MG63 (cell line): ENCODE results near the gene MPPE1. TPM values are rescaled to one million over a fixed set of nuclear protein-coding genes. Genes with fewer than 3 reads are reported as not detected.
"Not testable (repeated sequence)": the region's sequence is repeated elsewhere in the genome, so short reads cannot be mapped to it uniquely, and the experiment has no call there.

Experiments
- DNase-seq: peaks from one replicate; pipeline ENCODE4 v3.0.0-alpha.2; 2020
- H3K27me3 ChIP-seq: fragments of 250-450 bp; sonication (Bioruptor Pico); 2 replicates; pipeline ENCODE4 v1.5.1; 2020; ENCODE audit warnings: mild to moderate bottlenecking, moderate library complexity
- H3K36me3 ChIP-seq: fragments of 250-450 bp; sonication (Bioruptor Pico); 2 replicates; pipeline ENCODE4 v1.5.1; 2020; ENCODE audit warnings: mild to moderate bottlenecking, moderate library complexity
- H3K4me3 ChIP-seq: fragments of 250-450 bp; sonication (Bioruptor Pico); 2 replicates; pipeline ENCODE4 v1.5.1; 2020; ENCODE audit warnings: mild to moderate bottlenecking, moderate library complexity
- H3K9me3 ChIP-seq: fragments of 250-450 bp; sonication (Bioruptor Pico); 2 replicates; pipeline ENCODE4 v1.5.1; 2020; ENCODE audit warnings: mild to moderate bottlenecking, moderate library complexity
- total RNA-seq: library from RNA; depleted of rRNA; stranded (reverse); fragments of >200 nt; shearing (Covaris generic); gene quantifications from 2 replicates; pipeline ENCODE4 v1.2.3, GENCODE V29; 2014; ENCODE audit warnings: low replicate concordance; rRNA removed

Gene MPPE1, protein sequence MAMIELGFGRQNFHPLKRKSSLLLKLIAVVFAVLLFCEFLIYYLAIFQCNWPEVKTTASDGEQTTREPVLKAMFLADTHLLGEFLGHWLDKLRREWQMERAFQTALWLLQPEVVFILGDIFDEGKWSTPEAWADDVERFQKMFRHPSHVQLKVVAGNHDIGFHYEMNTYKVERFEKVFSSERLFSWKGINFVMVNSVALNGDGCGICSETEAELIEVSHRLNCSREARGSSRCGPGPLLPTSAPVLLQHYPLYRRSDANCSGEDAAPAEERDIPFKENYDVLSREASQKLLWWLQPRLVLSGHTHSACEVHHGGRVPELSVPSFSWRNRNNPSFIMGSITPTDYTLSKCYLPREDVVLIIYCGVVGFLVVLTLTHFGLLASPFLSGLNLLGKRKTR
- total RNA-seq, result 29.6 and 39.0 TPM in 2 replicates

DNA sequence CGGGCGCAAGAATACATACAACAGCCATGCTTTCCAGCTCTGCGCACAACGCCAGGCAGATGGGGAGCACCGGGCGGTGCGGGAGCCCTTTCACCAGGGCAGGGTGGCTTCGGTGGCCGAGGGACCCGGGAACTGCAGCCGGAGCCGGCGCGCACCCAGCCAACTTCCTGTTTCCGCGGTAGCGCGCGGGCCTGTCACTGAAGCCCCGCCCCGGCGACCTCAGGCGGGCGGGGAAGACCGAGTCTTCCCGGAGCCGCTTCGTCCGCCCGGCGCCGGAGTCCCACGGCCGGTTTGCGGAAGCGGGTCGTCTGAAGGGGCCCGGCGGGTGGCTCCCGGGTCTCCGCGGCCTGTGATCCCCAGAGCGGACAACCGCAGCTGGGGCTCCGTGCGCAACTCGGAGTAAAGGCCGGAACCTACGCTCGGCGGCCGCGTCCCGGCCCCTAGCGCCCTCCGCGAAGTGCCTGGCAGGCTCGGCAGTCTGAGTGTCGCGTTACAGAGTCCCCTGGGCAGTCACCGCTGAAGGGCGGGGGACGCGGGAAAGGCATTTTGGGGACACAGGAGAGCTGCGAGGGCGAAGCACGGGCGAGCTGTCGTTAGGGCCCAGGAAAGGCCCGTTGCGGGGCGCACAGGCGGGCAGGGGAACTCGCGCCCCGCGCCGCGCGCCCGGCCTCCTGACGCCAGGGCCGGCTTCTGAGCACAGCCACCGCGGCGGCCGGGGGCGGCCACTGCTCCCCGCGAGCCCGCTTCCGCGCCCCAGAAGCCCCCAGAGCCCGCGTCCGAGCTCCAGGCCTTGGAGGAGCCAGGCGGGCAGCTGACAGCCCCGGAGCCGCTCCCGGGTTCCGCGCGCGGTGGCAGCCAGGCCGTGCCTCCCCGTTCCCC lies at the start of gene MPPE1:
TSS of gene MPPE1 (minus strand) at position 136 of the 879 bp plus-strand sequence. CDS start 11,053 bp downstream, outside the sequence.
- Histone ChIP-seq H3K27me3 (no peaks in the 10 kb centered on the region), H3K36me3 (peaks cover 2% of the 10 kb centered on the region; the same call in 1 of the 2 replicates), H3K9me3 (no peaks in the 10 kb centered on the region), H3K4me3 (peak within 1 kb of the TSS; percentile 85)
- peak; percentile 83 for DNase-seq

DNA sequence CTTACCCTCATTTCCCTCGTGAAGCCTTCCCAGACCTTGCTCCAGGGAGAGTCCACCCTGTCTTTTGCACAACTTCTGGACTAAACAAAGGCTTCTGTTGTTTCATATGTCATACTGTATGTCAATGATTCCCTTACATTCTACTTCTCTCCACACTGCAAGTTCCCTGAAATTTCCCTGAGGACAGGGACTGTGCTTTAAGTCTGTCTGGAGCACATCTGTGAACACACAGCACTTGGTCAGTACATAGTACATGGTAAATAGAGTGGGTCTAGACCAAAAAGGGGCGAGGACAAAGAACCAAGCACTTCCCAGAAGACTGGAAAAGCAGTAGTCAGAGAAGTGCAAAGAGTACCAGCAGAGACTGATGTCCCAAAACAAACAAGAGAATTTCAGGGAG lies 49.5 kb upstream of the MPPE1 start:
- no peak overlapping the region for H3K4me3 ChIP-seq
- no peaks in the 10 kb centered on the region for H3K27me3 ChIP-seq

DNA sequence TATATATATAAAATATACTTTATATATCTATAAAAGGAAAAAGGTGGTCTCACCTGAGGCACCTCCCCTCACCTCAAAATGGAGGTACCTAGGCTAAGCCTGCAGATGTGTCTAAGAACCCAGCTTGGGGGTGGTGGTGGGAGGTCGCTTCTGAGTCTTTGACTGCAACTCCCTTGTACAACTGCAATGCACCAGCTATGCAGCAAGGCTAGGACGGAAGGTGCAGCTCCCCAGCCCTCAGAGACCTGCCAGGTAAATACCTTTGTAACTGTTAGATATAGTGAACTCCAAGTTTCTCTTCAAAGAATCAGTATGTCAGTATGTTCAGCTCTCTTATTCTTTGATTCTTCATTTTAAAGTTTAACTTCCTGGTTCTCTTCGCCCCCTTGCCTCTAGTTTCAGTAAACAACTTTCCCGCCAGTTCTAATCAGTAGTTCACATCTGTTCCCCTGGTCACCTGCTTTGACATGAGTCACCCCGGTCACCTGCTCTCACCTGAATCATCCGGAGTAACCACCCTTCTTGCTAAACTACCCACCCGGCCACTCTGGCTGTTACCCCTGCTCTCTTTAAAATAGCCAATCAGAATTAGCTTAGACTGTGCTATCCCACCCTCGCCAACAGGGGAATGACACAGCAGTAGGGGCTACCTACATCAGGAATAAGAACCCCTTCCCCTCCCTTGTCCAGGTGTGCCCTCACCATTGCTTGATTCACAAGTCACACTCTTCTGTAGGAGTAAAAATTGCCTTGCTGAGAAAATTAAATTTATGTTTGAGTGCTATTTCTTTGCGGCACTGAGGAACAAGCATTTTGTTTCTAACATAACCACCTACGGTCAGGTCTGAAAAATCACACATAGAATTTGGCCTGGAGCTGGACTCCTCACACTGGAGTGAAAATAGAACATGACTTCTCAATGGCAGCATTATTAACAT lies 48.5 kb upstream of the MPPE1 start:
- DNase-seq, result no peak
- no peaks in the 10 kb centered on the region for H3K36me3 ChIP-seq

More for the DNA sequence above, 49.5 kb upstream of the MPPE1 start:
- Histone ChIP-seq H3K9me3 (peaks cover 12% of the 10 kb centered on the region), H3K36me3 (no peaks in the 10 kb centered on the region)
- no peak for DNase-seq

DNA sequence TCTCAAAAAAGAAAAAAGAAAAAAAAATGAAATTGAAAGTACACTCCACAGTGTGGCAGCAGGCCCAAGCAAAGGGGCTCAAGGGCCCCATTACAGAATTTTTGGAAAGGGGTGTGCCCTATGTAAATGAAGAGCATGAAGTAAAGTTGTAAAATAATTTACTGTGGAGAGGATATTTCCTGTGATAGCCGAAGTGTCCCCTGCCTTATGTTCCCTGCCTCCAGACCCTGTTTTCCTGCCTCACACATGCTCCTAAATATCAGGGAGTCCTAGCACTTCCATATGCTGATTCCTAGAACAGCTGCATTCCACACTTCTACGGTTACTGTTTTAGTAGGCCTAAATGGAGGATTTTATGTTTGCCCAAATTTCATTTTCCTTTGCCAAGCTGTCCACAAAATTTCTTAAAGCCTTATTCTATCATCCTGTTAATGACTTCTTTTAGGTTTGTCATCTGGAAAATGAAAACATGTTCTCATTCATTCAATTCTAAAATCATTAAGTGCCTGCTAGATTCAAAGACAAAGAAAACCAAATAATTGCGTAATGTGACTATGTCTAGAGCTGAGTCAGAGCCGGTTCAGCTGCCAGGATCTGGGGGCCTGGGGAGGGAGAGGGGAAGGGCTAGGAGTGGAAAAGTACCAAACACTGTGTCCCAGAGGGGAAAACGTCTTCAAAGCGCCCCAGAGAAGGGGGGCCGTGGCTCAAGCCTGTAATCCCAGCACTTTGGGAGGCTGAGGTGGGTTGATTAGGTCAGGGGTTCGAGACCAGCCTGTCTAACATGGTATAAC lies 47.3 kb upstream of the MPPE1 start:
- H3K36me3 ChIP-seq, result no peaks in the 10 kb centered on the region
- H3K27me3 ChIP-seq, result no peaks in the 10 kb centered on the region
- peaks cover 12% of the 10 kb centered on the region for H3K9me3 ChIP-seq
- DNase-seq, result peak; percentile 82
- no peak overlapping the region for H3K4me3 ChIP-seq

More for the DNA sequence above, 48.5 kb upstream of the MPPE1 start:
- Histone ChIP-seq H3K9me3 (peaks cover 12% of the 10 kb centered on the region), H3K4me3 (no peak overlapping the region), H3K27me3 (no peaks in the 10 kb centered on the region)

DNA sequence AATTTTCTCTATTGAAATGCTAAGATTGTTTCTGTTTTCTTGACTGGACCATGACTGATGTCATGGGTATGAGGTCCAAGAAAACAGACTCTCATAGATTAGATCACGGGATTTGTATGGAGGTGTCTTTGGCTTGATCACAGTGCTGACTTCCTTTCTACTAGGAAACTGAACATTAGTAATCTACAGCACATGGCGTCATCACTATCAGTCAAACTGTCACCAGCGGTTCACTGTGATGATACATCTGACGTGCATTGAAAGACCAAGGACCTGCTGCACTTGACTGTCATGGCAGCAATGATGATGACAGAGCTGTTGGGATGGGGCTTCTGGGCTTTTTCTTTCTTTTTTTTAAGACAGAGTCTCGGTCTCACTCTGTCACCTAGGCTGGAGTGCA lies 45.0 kb upstream of the MPPE1 start:
- Histone ChIP-seq H3K9me3 (peaks cover 12% of the 10 kb centered on the region), H3K4me3 (no peak overlapping the region), H3K36me3 (no peaks in the 10 kb centered on the region), H3K27me3 (no peaks in the 10 kb centered on the region)
- no peak for DNase-seq

DNA sequence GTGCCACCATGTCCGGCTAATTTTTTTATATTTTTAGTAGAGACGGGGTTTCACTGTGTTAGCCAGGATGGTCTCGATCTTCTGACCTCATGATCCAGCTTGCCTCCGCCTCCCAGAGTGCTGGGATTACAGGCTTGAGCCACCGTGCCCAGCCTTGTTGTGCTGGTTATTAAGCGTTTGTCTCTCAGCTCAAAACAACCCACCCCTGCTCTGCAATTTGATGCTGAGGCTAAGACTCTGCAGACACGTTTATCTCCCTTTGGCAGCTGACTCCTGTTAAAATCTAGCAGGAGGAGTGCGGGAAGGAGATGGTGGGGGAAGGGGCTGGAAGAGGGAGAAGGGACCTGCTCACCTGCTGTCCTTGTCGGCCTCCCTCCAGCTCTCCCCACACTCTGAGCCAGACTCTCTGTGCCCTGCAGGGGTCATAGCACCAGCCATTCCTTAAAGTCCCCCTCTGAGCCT lies 43.3 kb upstream of the MPPE1 start:
- peaks cover 5% of the 10 kb centered on the region; the same call in 1 of the 2 replicates for H3K9me3 ChIP-seq
- no peak for DNase-seq
- H3K27me3 ChIP-seq, result no peaks in the 10 kb centered on the region
- no peak overlapping the region for H3K4me3 ChIP-seq
- H3K36me3 ChIP-seq, result no peaks in the 10 kb centered on the region

DNA sequence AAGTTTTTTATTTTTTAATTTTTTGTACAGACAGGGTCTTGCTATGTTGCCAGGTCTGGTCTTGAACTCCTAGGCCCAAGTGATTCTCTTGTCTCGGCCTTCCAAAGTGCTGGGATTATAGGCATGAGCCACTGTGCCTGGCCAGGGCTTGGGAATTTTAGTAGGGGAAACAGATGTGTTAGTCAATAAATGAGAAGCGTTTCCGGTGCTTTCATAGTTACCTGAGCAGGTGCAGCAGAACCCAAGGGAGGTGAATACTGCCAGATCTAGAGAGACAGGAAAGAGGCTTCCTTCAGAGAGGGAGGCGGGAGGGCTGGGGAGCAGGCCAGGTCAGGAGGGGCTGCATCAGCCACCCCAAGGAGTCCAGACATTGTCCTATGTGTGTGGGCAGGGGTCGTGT lies 42.7 kb upstream of the MPPE1 start:
- H3K4me3 ChIP-seq, result no peak overlapping the region
- peaks cover under 1% of the 10 kb centered on the region; the same call in 1 of the 2 replicates for H3K9me3 ChIP-seq
- DNase-seq, result no peak
- H3K36me3 ChIP-seq, result no peaks in the 10 kb centered on the region
- H3K27me3 ChIP-seq, result no peaks in the 10 kb centered on the region

DNA sequence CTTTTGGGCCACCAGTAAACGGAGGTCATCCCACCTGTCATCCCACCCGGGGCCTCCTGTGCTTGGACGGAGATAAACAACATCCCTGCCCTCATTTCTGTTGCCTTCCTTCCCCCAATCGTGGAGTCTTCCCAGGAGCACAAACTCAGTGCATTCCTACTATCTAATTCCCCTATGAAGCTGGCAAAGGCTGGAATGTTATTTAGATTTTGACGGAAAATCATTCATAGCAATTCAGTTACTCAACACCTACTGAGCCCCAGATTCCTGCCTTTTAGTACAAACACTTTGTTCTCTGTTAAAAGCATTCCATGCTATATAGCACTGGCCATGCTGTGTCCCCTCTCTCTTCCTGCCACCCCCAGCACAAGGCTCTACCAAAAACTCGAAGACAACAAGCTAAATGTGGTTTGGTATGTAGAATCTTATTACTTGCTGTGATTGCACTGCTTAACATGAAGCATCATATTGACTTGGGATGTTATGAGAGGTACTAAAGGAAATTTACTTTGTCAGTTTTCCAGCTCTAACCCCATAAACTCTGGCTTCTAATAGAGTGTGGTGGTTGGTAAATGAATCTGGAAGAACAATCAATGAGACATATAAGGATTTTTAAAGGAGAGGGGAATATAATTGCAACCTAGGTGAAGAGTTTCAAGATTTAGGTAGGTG lies 40.9 kb upstream of the MPPE1 start:
- Histone ChIP-seq H3K36me3 (no peaks in the 10 kb centered on the region), H3K27me3 (no peaks in the 10 kb centered on the region), H3K4me3 (no peak overlapping the region), H3K9me3 (no peaks in the 10 kb centered on the region)
- peak; percentile 28 for DNase-seq

DNA sequence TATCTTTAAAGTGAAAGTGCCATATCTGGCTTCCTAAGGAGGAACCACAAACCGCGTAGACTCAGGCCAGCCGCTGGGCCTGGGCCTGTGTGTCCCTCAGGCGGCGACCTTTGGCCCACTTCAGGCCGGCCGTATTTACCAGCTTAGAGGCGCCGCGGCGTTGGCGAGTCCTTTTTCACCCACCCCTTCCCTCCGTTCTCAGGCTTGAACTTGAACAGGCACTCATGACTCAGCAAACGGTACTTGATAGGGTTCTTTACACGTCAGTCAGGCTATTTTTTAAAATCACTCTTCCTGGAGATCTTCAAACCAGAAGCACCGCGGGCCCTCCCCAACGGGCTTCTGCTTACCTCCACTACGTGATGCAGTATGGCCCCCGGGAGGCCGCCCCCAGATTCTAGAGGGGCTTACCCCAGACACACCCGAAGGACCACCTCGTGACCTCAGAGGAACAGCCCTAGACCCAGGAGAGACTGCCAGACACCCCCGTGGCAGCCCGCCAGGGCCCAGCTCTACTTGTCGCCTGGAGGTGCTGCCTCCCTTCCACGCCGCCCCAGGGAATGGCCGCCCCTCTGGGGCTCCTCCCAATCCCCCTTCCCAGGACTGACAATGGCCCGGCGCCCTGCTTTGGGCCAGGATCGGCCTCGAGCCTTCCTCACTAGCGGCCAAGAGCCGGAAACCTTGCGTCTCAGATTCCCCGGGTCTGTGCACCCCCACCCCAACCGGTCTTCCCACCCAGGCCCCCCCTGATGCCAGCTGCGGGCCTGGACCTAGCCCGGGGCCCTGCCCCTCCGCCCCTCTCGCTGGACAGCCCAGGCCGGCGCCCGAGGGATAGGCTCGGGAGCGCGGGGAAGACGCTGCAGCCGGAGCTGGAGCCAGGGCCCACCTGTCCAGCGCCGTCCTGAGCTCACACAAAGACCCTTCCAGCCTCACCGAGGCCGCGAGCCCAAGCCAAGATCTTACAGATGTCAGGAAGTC lies 39.4 kb upstream of the MPPE1 start:
- peak; percentile 96 for DNase-seq
- Histone ChIP-seq H3K27me3 (no peaks in the 10 kb centered on the region), H3K4me3 (peak overlapping the region; percentile 34), H3K36me3 (no peaks in the 10 kb centered on the region), H3K9me3 (no peaks in the 10 kb centered on the region)

DNA sequence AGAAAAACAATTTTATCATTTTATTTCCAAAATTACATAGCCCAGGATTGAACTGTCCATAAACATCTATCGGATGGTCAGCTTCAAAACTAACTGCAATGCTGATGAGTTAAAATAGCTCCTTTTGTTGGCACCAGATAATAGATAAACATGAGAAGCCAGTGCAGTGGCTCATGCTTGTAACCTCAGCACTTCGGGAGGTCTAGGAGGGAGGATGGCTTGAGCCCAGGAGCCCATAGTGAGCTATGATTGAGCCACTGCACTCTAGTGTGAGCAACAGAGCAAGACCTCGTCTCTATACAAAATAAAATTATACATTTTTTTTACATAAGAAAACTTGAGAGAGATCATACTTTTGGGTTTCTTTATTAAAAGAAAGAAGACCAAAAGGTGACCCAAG lies 38.6 kb upstream of the MPPE1 start:
- Histone ChIP-seq H3K27me3 (no peaks in the 10 kb centered on the region), H3K36me3 (no peaks in the 10 kb centered on the region), H3K4me3 (peak overlapping the region; percentile 34), H3K9me3 (no peaks in the 10 kb centered on the region)
- DNase-seq, result peak; percentile 87

DNA sequence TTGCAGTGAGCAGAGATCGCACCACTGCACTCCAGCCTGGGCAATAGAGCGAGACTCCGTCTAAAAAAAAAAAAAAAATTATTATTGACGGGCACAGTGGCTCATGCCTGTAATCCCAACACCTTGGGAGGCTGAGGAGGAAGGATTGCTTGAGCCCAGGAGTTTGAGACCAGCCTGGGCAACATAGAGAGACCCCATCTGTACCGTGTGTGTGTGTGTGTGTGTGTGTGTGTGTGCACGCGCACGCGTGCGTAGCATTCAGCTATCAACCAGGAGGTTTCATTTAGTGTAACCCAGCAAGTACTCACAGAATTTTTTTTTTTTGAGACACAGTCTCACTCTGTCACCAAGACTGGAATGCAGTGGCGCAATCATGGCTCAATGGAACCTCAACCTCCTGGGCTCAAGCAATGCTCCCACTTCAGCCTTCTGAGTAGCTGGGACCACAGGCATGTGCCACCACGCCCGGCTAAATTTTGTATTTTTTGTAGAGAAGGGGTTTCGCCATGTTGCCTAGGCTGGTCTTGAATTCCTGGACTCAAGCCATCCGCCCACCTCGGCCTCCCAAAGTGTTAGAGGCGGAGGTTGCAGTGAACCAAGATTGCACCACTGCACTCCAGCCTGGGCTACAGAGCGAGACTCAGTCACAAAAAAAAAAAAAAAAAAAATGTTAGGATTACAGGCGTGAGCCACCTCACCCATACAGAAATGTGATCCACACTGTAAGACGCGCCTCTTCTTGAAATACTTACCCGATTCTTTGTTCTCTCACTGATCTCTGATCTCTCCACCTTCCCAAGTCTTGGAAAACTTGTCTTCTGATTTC lies 37.9 kb upstream of the MPPE1 start:
- not testable (repeated sequence) for DNase-seq, H3K9me3 ChIP-seq, H3K27me3 ChIP-seq, H3K36me3 ChIP-seq, H3K4me3 ChIP-seq

DNA sequence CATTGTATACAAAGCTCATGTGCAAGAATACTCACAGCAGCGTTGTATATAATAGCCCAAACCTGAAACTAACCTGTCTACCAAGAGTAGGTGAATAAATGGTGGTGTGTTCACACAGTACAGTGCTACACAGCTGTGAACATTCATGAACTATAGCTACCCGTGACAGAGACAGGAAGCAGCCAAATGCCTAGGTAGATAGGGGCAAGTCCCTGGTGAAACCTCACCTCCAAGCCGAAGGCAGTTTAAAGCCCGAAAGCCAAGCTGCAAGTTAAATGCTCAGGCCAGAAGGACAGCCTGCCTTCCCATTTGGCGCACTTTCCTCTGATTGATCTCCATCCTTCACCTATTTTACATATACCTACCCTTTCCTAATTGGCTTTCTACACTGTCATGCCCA lies 36.7 kb upstream of the MPPE1 start:
- H3K27me3 ChIP-seq, result no peaks in the 10 kb centered on the region
- no peak overlapping the region for H3K4me3 ChIP-seq
- DNase-seq, result no peak
- no peaks in the 10 kb centered on the region for H3K9me3 ChIP-seq
- H3K36me3 ChIP-seq, result no peaks in the 10 kb centered on the region

DNA sequence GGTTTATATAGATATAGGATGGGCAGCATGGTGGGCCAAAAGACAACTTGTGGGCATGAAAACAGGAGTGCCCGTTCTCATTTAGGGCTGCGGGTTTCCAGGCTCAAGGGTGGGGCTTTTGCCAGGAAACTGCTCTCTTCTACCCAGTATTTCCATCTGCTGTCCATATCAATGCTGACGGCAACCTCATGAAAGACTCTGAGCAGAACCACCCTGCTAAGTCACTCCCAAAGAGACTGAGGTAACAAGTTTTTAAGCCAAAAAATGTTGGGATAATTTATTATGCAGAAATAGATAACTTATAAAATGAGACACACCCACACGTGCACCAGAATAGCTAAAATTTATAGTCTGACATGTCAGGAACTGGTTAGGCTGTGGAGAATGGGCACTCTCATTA lies 36.1 kb upstream of the MPPE1 start:
- no peak overlapping the region for H3K4me3 ChIP-seq
- H3K36me3 ChIP-seq, result no peaks in the 10 kb centered on the region
- H3K9me3 ChIP-seq, result no peaks in the 10 kb centered on the region
- no peaks in the 10 kb centered on the region for H3K27me3 ChIP-seq
- no peak for DNase-seq
